Right renal cortex interstitium (tissue), 3 donors: Measurements from ENCODE around the gene DGUOK. TPM values are rescaled to one million over a fixed set of nuclear protein-coding genes. Genes with fewer than 3 reads are reported as not detected.

ENCODE experiments used
- DNase-seq, 3 donors: peaks; one replicate each; pipeline ENCODE4 v3.0.0-alpha.2; 2013; ENCODE audit warnings: low read depth in 3 of 3, low spot score in 2 of 3
- polyA plus RNA-seq, 3 donors: library from polyadenylated mRNA; unstranded; fragments of 120-200 nt; gene quantifications; one replicate each; pipeline ENCODE4 v1.2.1, GENCODE V29; 2013; ENCODE audit not compliant: insufficient read length in 3 of 3

The DGUOK gene
- polyA plus RNA-seq, 3 donors = 59.3 to 66.9 (median 61.7) TPM

- no peak for DNase-seq
Measured at GRCh38 chr2:73976803-73977202, 50.1 kb downstream of the DGUOK start.

GRCh38 chr2:73977466-73977865, 50.8 kb downstream of the DGUOK start:
- no peak for DNase-seq

GRCh38 chr2:73979021-73979420, 52.3 kb downstream of the DGUOK start:
- DNase-seq = no peak

GRCh38 chr2:73979686-73980085, 53.0 kb downstream of the DGUOK start:
- DNase-seq = no peak

GRCh38 chr2:73980566-73980965, 53.9 kb downstream of the DGUOK start:
- no peak for DNase-seq

GRCh38 chr2:73981081-73982001, 54.7 kb downstream of the DGUOK start:
- DNase-seq = no peak

GRCh38 chr2:73982140-73982617, 55.5 kb downstream of the DGUOK start:
- DNase-seq = no peak

- no peak for DNase-seq
Measured at GRCh38 chr2:73983322-73984202, 56.9 kb downstream of the DGUOK start.

- no peak for DNase-seq
Measured at GRCh38 chr2:73984203-73984921, 57.7 kb downstream of the DGUOK start, which contains the start of gene TET3. TSS of gene TET3 (plus strand) at chr2:73984910. CDS start at chr2:73986404, 1,494 bp downstream.

- no peak for DNase-seq
Measured at GRCh38 chr2:73984922-73985307, 58.2 kb downstream of the DGUOK start.

- no peak for DNase-seq
Measured at GRCh38 chr2:73985308-73986084, 58.8 kb downstream of the DGUOK start.

- no peak for DNase-seq
Measured at GRCh38 chr2:73986085-73986681, 59.5 kb downstream of the DGUOK start.

GRCh38 chr2:73987109-73987947, 60.6 kb downstream of the DGUOK start:
- no peak for DNase-seq

- no peak for DNase-seq
Measured at GRCh38 chr2:73987948-73988700, 61.4 kb downstream of the DGUOK start.

- DNase-seq = no peak
Measured at GRCh38 chr2:73989972-73990371, 63.3 kb downstream of the DGUOK start.

GRCh38 chr2:73990531-73990930, 63.9 kb downstream of the DGUOK start:
- DNase-seq = no peak

- DNase-seq = no peak
Measured at GRCh38 chr2:73992036-73992435, 65.4 kb downstream of the DGUOK start.

- no peak for DNase-seq
Measured at GRCh38 chr2:73993376-73993775, 66.7 kb downstream of the DGUOK start.
